IMR-90 (cell line): ENCODE results near the gene LPIN1. TPM values are rescaled to one million over a fixed set of nuclear protein-coding genes. Genes with fewer than 3 reads are reported as not detected.

Experiments
- ATAC-seq: fragments of 200-7000 bp; cut with Tn5 transposase; 2 replicates; pipeline ENCODE4 v1.9.1; 2020; ENCODE audit warnings: low read depth, mild to moderate bottlenecking, moderate library complexity
- BruUV-seq: library from RNA; stranded (reverse); fragments of 400-500 nt; replicated peaks from 2 replicates; lab custom pipeline; 2021; lab: Mats Ljungman, UMichigan
- CTCF ChIA-PET: fragments of 300-600 bp; formaldehyde crosslinking; extraction: SDS; loops from one replicate; lab custom pipeline; 2021; ENCODE audit warnings: antibody characterized with exemption; lab: Yijun Ruan, JAX
- POLR2A ChIA-PET: fragments of 300-600 bp; sonication (Branson Sonifier 250); formaldehyde crosslinking; loops from one replicate; lab custom pipeline; 2022; ENCODE audit warnings: antibody characterized with exemption; ENCODE audit not compliant: unreplicated experiment; lab: Charles Lee
- DNase-seq: peaks from one replicate; pipeline ENCODE4 v3.0.0; 2013
- H2AFZ ChIP-seq: replicated peaks from 2 replicates; pipeline ENCODE3; 2013; ENCODE audit warnings: low read length, mild to moderate bottlenecking; ENCODE audit not compliant: poor library complexity
- H2AK5ac ChIP-seq: 2 replicates; pipeline ENCODE4 v1.6.1; 2013; ENCODE audit warnings: low read depth, low read length, inconsistent platforms
- H2AK9ac ChIP-seq: replicated peaks from 2 replicates; pipeline ENCODE3; 2013; ENCODE audit warnings: mild to moderate bottlenecking, low read depth, low read length, moderate library complexity; ENCODE audit not compliant: poor library complexity
- H2BK120ac ChIP-seq: 2 replicates; pipeline ENCODE4 v1.6.1; 2013; ENCODE audit warnings: low read depth, low read length, inconsistent platforms
- H2BK15ac ChIP-seq: 3 replicates; pipeline ENCODE4 v1.6.1; 2013; ENCODE audit warnings: low read depth, low read length, inconsistent platforms
- H2BK20ac ChIP-seq: 2 replicates; pipeline ENCODE4 v1.6.1; 2013; ENCODE audit warnings: low read depth, mild to moderate bottlenecking, inconsistent platforms, low read length, moderate library complexity
- H2BK5ac ChIP-seq: 2 replicates; pipeline ENCODE4 v1.6.1; 2013; ENCODE audit warnings: mild to moderate bottlenecking, low read depth, low read length, inconsistent platforms; ENCODE audit not compliant: poor library complexity, severe bottlenecking
- H3K14ac ChIP-seq: replicated peaks from 2 replicates; pipeline ENCODE4 v1.6.1; 2013; ENCODE audit warnings: low read depth, low read length, inconsistent platforms
- H3K18ac ChIP-seq: 2 replicates; pipeline ENCODE4 v1.6.1; 2013; ENCODE audit warnings: low read depth, low read length, control low read depth
- H3K23ac ChIP-seq: 2 replicates; pipeline ENCODE4 v1.6.1; 2013; ENCODE audit warnings: low read depth, low read length, inconsistent platforms
- H3K27ac ChIP-seq: 2 replicates; pipeline ENCODE4 v1.5.1; 2013; ENCODE audit warnings: mild to moderate bottlenecking, control low read depth, low read length; ENCODE audit not compliant: insufficient read depth
- H3K27me3 ChIP-seq: 2 replicates; pipeline ENCODE4 v1.6.1; 2013; ENCODE audit warnings: low read length; ENCODE audit not compliant: control insufficient read depth, insufficient read depth
- H3K36me3 ChIP-seq: 2 replicates; pipeline ENCODE4 v1.6.1; 2013; ENCODE audit warnings: low read length, mixed read lengths; ENCODE audit not compliant: control insufficient read depth, insufficient read depth
- H3K4ac ChIP-seq: 2 replicates; pipeline ENCODE4 v1.6.1; 2013; ENCODE audit warnings: low read depth, low read length, inconsistent platforms
- H3K4me1 ChIP-seq: 2 replicates; pipeline ENCODE4 v1.6.1; 2013; ENCODE audit warnings: low read length, mixed read lengths; ENCODE audit not compliant: control insufficient read depth, insufficient read depth
- H3K4me2 ChIP-seq: 2 replicates; pipeline ENCODE4 v1.6.1; 2013; ENCODE audit warnings: low read depth, mild to moderate bottlenecking, control low read depth, low read length, moderate library complexity
- H3K4me3 ChIP-seq: 2 replicates; pipeline ENCODE4 v1.5.1; 2013; ENCODE audit warnings: low read depth, mild to moderate bottlenecking, control low read depth, low read length, moderate library complexity; ENCODE audit not compliant: insufficient read depth
- H3K56ac ChIP-seq: 2 replicates; pipeline ENCODE4 v1.6.1; 2013; ENCODE audit warnings: low read length, inconsistent platforms; ENCODE audit not compliant: insufficient read depth; ENCODE audit errors: extremely low read depth
- H3K79me1 ChIP-seq, 2 experiments: 2 replicates each; pipeline ENCODE4 v1.6.1; 2013; ENCODE audit warnings: low read length in 2 of 2, inconsistent platforms in 1 of 2, low read depth in 1 of 2
- H3K9ac ChIP-seq: 2 replicates; pipeline ENCODE4 v1.6.1; 2013; ENCODE audit warnings: low read depth, low read length, control low read depth
- H3K9me1 ChIP-seq: 2 replicates; pipeline ENCODE4 v1.6.1; 2013; ENCODE audit warnings: low read length, inconsistent platforms; ENCODE audit not compliant: insufficient read depth
- H3K9me3 ChIP-seq: 2 replicates; pipeline ENCODE4 v1.6.1; 2013; ENCODE audit warnings: low read length; ENCODE audit not compliant: control insufficient read depth, insufficient read depth
- H4K20me1 ChIP-seq: 2 replicates; pipeline ENCODE4 v1.6.1; 2013; ENCODE audit warnings: low read length, inconsistent platforms; ENCODE audit not compliant: insufficient read depth
- H4K5ac ChIP-seq: 2 replicates; pipeline ENCODE4 v1.6.1; 2013; ENCODE audit warnings: mild to moderate bottlenecking, low read depth, low read length, control low read depth
- H4K8ac ChIP-seq, 2 experiments: 2 replicates each; pipeline ENCODE4 v1.6.1; 2013; ENCODE audit warnings: low read depth in 2 of 2, low read length in 2 of 2, control low read depth in 1 of 2, inconsistent platforms in 1 of 2
- H4K91ac ChIP-seq: 2 replicates; pipeline ENCODE4 v1.6.1; 2013; ENCODE audit warnings: low read depth, low read length, inconsistent platforms; ENCODE audit not compliant: insufficient read depth
- CHD1 ChIP-seq: IDR thresholded peaks from 2 replicates; pipeline ENCODE4 v1.6.1; 2012; ENCODE audit warnings: low read depth, low read length, improper control_type of control experiment
- FOS ChIP-seq: fragments of 150-350 bp; IDR thresholded peaks from 2 replicates; pipeline ENCODE4 v1.6.1; 2016; ENCODE audit warnings: low read depth, low read length
- POLR2A ChIP-seq: IDR thresholded peaks from 2 replicates; pipeline ENCODE4 v1.6.1; 2012; ENCODE audit warnings: mild to moderate bottlenecking, low read depth, low read length
- WGBS, 2 experiments: methylation state at CpG; one replicate each; pipeline versions ENCODE4 v1.1.5 to v1.1.7; 2013; ENCODE audit warnings: missing lambda C conversion rate in 2 of 2; ENCODE audit not compliant: insufficient read length in 1 of 2; ENCODE audit errors: extremely low coverage in 2 of 2; 5-methylcytosine and 5-hydroxymethylcytosine counted together
- dilution Hi-C: fragments of 300-500 bp; cut with HindIII; formaldehyde crosslinking; loops from one replicate; pipeline ENCODE4 v1.14.3; 2018; ENCODE audit warnings: low sequenced_read_pairs; ENCODE audit not compliant: unreplicated experiment
- in situ Hi-C: fragments of 300-500 bp; cut with MboI; formaldehyde crosslinking; loops from 3 replicates; pipeline ENCODE4 v1.14.3; 2019; ENCODE audit warnings: low sequenced_read_pairs, inconsistent platforms, mixed read lengths
- intact Hi-C: fragments of 100-400 bp; cut with micrococcal nuclease; formaldehyde crosslinking; loops from 2 replicates; pipeline ENCODE4 v1.10.0; 2022
- polyA plus RNA-seq, 3 experiments: library from polyadenylated mRNA; depleted of rRNA; stranded (reverse); fragments of >200 nt; gene quantifications; 2 replicates each; pipeline ENCODE4 v1.2.3, GENCODE V29; 2012; ENCODE audit warnings: low replicate concordance in 1 of 3
- total RNA-seq: library from RNA; depleted of rRNA; stranded (reverse); fragments of >200 nt; gene quantifications from 2 replicates; pipeline ENCODE4 v1.2.3, GENCODE V29; 2012
- TF ChIP-seq, protein P1 (sequence below): conservative IDR thresholded peaks from 2 replicates; pipeline ENCODE4 v1.5.1; 2012; ENCODE audit warnings: mild to moderate bottlenecking, low read depth, low read length, improper control_type of control experiment
- TF ChIP-seq, protein P2 (sequence below): fragments of 150-350 bp; IDR thresholded peaks from 2 replicates; pipeline ENCODE4 v1.6.1; 2017; ENCODE audit warnings: mild to moderate bottlenecking, antibody characterized with exemption, low read length, low read depth

LPIN1 gene
- total and polyA plus RNA-seq, 2 of the 4 experiments (the other 2 are of a cell fraction): 21.3 to 25.1 TPM

DNA sequence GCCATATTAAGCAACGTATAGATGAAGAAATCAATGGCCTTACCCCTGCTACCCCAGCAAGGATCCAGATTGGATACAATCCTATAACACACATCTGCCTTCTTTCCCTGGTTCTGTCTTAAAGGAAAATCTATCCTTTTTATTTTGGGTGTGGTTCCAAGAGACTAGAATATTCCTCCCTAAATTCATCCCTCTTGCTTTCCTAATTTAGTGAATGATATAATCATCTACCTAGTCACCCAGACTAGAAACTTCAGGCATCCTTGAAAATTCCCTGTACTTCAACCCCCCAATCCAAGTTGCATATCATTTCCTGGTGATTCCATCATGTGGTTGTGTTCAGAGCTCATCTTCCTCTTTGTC is 35.1 kb upstream of the LPIN1 start:
- Histone ChIP-seq H2BK20ac (no peak overlapping the region), H2AFZ (no peak overlapping the region), H3K9ac (no peak overlapping the region), H3K4me1 (peaks cover 6% of the 10 kb centered on the region), H3K36me3 (no peaks in the 10 kb centered on the region), H4K20me1 (no peaks in the 10 kb centered on the region), H3K27me3 (0 out of 2 replicates have a peak, but pooled peaks cover 3% of the 10 kb centered on the region), H3K4me2 (no peak overlapping the region), H3K79me1 (no peaks in the 10 kb centered on the region), H3K9me3 (no peaks in the 10 kb centered on the region), H3K4ac (no peak overlapping the region), H3K23ac (no peak overlapping the region), H4K8ac (no peak overlapping the region), H2BK15ac (no peak overlapping the region), H3K4me3 (no peak overlapping the region), H3K56ac (no peak overlapping the region), H3K14ac (no peak overlapping the region), H4K5ac (no peak overlapping the region; the same call in 1 of the 2 replicates), H2AK9ac (no peak overlapping the region), H2AK5ac (no peak overlapping the region), H2BK5ac (no peak overlapping the region), H3K27ac (no peak overlapping the region; the same call in 1 of the 2 replicates), H3K18ac (peak overlapping the region; percentile 61; the same call in 1 of the 2 replicates), H2BK120ac (no peak overlapping the region), H4K91ac (no peak overlapping the region), H3K9me1 (no peaks in the 10 kb centered on the region)
- TF ChIP-seq, protein P1, sequence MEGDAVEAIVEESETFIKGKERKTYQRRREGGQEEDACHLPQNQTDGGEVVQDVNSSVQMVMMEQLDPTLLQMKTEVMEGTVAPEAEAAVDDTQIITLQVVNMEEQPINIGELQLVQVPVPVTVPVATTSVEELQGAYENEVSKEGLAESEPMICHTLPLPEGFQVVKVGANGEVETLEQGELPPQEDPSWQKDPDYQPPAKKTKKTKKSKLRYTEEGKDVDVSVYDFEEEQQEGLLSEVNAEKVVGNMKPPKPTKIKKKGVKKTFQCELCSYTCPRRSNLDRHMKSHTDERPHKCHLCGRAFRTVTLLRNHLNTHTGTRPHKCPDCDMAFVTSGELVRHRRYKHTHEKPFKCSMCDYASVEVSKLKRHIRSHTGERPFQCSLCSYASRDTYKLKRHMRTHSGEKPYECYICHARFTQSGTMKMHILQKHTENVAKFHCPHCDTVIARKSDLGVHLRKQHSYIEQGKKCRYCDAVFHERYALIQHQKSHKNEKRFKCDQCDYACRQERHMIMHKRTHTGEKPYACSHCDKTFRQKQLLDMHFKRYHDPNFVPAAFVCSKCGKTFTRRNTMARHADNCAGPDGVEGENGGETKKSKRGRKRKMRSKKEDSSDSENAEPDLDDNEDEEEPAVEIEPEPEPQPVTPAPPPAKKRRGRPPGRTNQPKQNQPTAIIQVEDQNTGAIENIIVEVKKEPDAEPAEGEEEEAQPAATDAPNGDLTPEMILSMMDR: no peak
- TF ChIP-seq POLR2A (no peak), CHD1 (no peak), FOS (no peak)
- TF ChIP-seq, protein P2, sequence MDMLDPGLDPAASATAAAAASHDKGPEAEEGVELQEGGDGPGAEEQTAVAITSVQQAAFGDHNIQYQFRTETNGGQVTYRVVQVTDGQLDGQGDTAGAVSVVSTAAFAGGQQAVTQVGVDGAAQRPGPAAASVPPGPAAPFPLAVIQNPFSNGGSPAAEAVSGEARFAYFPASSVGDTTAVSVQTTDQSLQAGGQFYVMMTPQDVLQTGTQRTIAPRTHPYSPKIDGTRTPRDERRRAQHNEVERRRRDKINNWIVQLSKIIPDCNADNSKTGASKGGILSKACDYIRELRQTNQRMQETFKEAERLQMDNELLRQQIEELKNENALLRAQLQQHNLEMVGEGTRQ: no peak
- ATAC-seq (no peak), DNase-seq (no peak)
- CTCF ChIA-PET: interaction anchor here (0.8 to 1.1 kb wide), 2 partner anchors 23 to 27 kb away, joined by 3 read pairs; no protein-coding TSS in a partner anchor
- BruUV-seq: no TSS peak
- in situ Hi-C loops (no loop called here), intact Hi-C loops (no loop called here), dilution Hi-C loops (no loop called here)
- no CpG with 5 or more reads among the region's 1 CpG for WGBS, 2 experiments
- POLR2A ChIA-PET: no interaction called here
